Inferior parietal cortex (tissue), 1 donor: Measurements from ENCODE around the gene ANAPC1.
"Not testable (repeated sequence)": the region's sequence is repeated elsewhere in the genome, so short reads cannot be mapped to it uniquely, and the experiment has no call there.

Source experiments
- DNase-seq: peaks from one replicate; pipeline ENCODE4 v3.0.0-alpha.2; 2016; ENCODE audit errors: extremely low spot score

Gene ANAPC1

GRCh38 chr2:111904726-111905474, 20.9 kb upstream of the ANAPC1 start:
- no peak for DNase-seq

GRCh38 chr2:111903930-111904439, 20.0 kb upstream of the ANAPC1 start:
- DNase-seq, result no peak

GRCh38 chr2:111903516-111903915, 19.5 kb upstream of the ANAPC1 start:
- no peak for DNase-seq

- DNase-seq, result no peak
These were observed 16.9 kb upstream of the ANAPC1 start for GRCh38 chr2:111900859-111901258.

- DNase-seq, result no peak
These were observed 14.9 kb upstream of the ANAPC1 start for GRCh38 chr2:111898703-111899514.

DNA sequence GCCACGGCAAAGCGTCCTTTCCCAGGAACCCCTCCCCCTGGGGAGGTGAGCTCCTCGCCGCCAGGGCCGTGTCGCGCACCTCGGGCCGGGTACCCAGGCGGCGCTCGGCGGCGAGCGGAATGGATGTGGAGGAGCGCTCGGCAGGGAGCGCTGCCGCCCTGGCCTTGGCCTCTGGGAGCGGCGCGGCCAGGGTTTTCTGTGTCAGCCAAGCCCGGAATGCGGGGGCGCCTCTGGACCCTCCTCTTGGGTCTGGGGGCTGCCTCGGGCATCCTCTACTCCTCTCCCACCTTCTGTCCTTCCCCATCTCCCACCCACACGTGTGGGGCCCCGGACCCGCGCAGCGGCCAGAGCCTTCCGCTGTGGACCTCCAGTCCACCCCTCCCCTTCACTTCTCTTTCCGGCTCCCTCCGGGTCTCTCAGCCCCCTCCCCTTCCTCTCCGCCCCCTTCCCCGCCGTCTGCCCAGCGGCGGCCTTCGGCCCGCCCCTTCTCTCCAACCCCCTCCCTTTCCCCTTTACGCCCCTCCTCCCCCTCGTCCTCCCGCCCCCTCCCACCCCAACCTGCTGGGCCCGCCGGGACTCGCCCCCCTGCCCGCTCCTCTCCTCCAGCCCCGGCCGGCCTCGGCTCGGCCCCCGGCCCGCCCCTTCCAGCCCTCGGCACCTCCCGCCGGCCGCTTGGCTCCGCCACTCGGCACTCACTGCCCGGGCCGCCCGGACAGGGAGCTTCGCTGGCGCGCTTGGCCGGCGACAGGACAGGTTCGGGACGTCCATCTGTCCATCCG, 14.1 kb upstream of the ANAPC1 start, which contains the start of gene MERTK:
MERTK (plus strand) TSS at position 684 of the 779 bp plus-strand sequence. CDS start 129 bp downstream, outside the sequence.
- no peak for DNase-seq

- no peak for DNase-seq
These were observed 13.6 kb upstream of the ANAPC1 start for GRCh38 chr2:111897630-111897923.

- DNase-seq, result no peak
These were observed 12.6 kb upstream of the ANAPC1 start for GRCh38 chr2:111896576-111896975.

DNA sequence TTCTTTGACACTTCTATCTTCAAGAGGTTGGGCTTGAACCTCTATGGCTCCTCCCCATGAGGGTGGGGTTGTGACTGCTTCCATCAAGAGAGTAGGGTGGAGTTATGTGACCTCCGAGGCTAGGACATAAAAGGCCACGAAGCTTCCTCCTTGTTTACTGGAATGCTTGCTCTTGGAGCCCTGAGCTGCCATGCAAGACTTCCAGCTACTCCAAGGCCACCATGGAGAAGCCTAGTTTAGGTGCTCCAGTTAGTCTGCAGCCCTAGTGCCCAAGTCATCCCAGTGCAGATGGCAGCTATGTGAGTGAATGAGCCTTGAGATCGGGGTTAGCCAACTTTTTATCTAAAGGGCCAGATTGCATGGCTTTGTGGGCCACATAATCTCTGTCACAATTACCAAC, 12.0 kb upstream of the ANAPC1 start:
- DNase-seq, result no peak

DNA sequence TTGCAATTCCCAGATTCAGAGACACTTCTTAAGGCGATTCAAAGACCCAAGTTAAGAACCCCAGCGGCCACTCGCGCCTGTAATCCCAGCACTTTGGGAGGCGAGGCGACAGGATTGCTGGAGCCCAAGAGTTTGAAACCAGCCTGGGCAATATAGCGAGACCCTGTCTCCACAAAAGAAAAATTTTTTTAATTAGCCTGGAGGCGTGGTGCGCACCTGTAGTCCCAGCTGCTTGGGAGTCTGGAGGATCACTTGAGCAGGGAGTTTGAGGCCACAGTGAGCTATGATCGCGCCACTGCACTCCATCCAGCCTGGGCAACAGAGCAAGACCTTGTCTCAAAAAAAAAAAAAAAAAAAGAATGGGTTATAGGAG, 585 bp upstream of the ANAPC1 start:
- DNase-seq, result no peak

DNA sequence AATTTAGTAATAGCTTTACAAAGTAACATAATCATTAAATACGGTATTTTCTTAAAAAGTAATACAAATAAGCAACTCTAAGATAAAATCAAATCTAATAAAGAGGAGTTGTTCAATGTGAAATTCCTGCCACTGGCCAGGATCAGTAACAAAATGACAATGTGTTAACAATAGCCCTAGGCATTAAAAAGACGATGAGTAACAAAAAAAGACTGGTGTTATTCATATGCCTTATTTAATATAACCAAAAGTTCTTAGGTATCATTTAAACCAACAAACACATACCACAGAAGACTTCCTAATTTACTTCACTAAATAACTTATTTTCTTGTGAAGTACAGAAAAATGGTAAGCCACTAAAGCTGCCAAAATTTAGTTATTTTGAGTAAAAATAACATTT, 11.2 kb downstream of the ANAPC1 start:
- DNase-seq, result not testable (repeated sequence)

DNA sequence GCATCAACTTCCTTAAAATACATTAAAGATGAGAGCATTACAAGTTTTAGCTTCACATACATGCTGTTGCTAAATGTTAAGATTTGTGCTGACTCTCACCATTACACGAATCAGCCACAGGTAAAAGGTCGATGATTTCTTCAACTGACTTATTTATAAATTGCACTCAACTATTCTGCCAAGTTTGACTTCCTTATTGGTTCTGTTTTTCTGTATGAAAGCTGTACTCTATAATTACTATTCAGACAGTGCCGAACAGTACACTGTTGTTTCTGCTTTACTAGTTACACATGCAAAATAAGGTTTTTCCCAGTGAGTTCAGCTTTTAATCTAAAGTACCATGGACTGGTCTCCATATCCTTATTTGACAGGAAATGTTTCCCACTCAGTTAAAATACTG, 18.9 kb downstream of the ANAPC1 start:
- DNase-seq, result not testable (repeated sequence)

- not testable (repeated sequence) for DNase-seq
These were observed 24.0 kb downstream of the ANAPC1 start for GRCh38 chr2:111860005-111860404.

GRCh38 chr2:111852544-111852943, 31.4 kb downstream of the ANAPC1 start:
- DNase-seq, result not testable (repeated sequence)

DNA sequence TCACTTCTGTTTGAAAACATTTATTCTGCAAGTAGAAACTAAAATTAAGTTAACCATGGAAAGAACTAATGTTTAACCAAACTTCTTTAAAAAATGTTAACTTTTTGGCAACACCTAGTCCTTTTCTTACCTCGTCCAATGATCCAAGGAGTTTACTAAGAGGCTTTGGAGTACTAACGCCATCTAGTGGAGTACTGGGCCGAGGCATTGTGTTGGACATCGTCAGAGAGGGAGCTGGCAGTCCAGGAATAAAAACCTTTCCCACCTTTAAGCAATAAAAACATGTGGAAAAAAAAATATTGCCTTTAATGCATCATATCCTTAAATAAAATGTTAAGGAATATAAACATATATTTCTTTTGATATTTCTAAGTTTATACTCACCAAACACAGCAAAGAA, 33.3 kb downstream of the ANAPC1 start:
- not testable (repeated sequence) for DNase-seq

DNA sequence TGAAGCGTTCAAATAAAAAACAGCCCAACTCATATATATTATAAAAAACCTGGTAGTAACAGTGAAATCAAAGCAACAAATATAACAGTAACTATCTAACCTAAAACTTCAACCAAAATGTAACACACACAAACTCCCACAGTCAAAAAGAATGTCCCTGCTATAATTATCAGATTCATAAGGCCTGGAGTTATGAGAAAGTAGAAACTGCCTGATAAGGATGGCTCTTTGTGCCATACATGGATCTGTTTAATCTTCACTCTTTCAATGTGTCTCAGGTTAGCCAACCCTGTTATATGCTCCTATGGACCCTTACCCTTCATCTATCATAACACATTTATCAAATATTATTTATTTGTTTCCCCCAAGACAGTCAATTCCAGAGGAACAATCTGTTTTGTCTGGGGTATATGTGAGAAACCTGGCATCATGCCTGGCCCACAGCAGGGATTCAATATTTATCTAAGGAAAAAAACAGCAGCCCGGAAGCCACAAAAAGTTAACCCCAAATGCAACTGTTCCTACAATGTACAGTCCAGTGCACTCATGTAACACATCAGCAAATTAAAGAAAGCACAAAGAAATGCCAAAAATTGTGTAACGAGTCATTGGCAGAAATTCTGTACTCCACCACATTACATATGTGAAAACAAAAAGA, 44.2 kb downstream of the ANAPC1 start:
- not testable (repeated sequence) for DNase-seq

GRCh38 chr2:111838992-111839391, 45.0 kb downstream of the ANAPC1 start:
- not testable (repeated sequence) for DNase-seq

DNA sequence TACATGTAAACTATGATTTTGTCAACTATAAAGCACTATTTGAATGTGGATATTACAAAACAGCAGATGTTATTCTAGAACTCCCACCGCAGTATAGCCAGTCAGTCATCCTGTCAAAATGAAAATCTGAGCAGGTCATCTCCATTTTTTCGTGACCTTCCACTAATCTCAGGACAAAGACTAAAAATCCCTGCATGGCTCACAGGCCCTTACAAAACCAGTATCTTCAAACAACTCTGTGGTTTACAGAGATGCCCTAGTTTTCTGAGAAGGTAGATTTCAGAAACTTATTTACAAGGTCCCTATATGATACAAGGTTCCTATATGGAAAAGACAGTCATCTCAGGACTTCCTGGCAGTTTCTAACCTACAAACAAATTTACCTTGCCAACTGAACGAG, 49.8 kb downstream of the ANAPC1 start:
- DNase-seq, result not testable (repeated sequence)

- DNase-seq, result not testable (repeated sequence)
These were observed 53.5 kb downstream of the ANAPC1 start for GRCh38 chr2:111830479-111830878.

DNA sequence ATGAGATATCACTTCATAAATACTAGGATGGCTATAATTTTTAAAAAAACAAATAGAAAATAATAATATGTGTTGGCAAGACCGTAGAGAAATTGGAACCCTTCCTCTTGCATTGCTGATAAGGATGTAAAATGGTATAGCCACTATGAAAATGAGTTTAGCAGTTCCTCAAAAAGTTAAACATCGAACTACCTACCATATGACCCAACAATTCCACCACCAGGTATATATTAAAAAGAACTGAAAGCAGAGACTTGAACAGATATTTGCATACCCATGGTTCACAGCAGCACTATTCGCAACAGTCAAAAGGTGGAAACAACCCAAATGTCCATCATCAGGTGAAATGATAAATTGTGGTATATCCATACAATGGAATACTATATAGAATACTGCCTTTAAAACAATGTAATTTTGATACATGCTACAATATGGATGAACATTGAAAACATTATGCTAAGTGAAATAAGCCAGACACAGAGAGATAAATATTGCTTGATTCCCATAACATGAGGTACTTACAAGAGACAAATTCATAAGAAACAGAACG, 55.7 kb downstream of the ANAPC1 start:
- not testable (repeated sequence) for DNase-seq

DNA sequence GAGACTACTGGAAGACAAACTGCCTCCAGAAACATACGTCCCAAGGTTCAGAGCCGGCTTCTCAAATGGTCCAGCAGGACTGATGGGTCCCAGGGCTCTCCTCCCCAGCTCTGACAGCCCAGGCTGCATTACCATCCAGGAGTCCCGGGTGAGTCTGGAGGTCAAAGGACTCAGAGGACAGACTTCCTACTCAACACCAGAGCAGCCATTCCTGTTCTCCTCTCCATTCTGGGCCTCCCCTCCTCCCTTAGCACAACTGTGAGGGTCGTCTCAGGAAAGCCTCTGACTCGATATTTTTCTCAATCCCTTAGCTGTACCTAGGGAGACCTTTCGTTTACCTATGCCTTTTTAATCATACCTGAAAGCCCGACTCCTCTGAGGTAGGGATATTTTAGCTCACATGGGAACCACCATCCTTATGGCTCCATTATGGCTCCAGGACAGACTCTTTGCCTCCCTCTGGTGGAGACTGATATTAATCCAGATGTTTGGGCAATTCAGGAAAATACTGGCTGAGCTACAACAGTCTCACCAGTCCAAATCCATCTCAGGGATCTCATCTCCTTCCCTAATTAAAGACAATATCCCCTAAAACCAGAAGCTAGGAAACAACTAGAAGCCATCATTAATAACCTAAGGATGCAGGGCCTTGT, 70.9 kb downstream of the ANAPC1 start:
- not testable (repeated sequence) for DNase-seq
